NCI-H460 (cell line): ENCODE results near the gene PLEKHG3. TPM values are rescaled to one million over a fixed set of nuclear protein-coding genes. Genes with fewer than 3 reads are reported as not detected.

Experiments used
- total RNA-seq: library from RNA; depleted of rRNA; stranded (reverse); fragments of >200 nt; shearing (Covaris generic); gene quantifications from 2 replicates; pipeline ENCODE4 v1.2.3, GENCODE V29; 2014; rRNA removed

PLEKHG3 gene
- total RNA-seq, 1 experiment from 2014 or later = 20.6 TPM

Other genes with a start within 250 kb of the PLEKHG3 start
- gene AKAP5, start 238.9 kb upstream of the PLEKHG3 start, total RNA-seq = 0.12 and 0.22 TPM in 2 replicates
- gene ZBTB25, start 200.6 kb upstream of the PLEKHG3 start, total RNA-seq = 12.5 and 13.8 TPM in 2 replicates
- gene ZBTB1, start 199.7 kb upstream of the PLEKHG3 start, total RNA-seq = 30.5 and 32.9 TPM in 2 replicates
- 3.8 and 4.5 TPM in 2 replicates for gene HSPA2, start 163.7 kb upstream of the PLEKHG3 start, total RNA-seq
- 0.22 and 0.61 TPM in 2 replicates for gene PPP1R36, start 154.5 kb upstream of the PLEKHG3 start, total RNA-seq
- gene SPTB, start 175.5 kb downstream of the PLEKHG3 start, total RNA-seq = 0.09 and 0.10 TPM in 2 replicates
- 49.6 and 53.2 TPM in 2 replicates for gene CHURC1, start 210.0 kb downstream of the PLEKHG3 start, total RNA-seq
- not detected in 2 replicates for gene GPX2, start 238.3 kb downstream of the PLEKHG3 start, total RNA-seq